Esophagus mucosa (tissue), 1 donor: ENCODE data around the gene RALGPS1. TPM values are rescaled to one million over a fixed set of nuclear protein-coding genes. Genes with fewer than 3 reads are reported as not detected.
A peak's percentile ranks its signal among the peaks of the same experiment; 100 is the strongest.

Experiments used
- ATAC-seq: fragments of 200-7000 bp; cut with Tn5 transposase; one replicate; pipeline ENCODE4 v1.9.1; 2020
- total RNA-seq: library from RNA; stranded (reverse); gene quantifications from one replicate; pipeline ENCODE4 v1.2.4, GENCODE V29; 2023
- donor health status: DM: yes; HTN: yes; CAD: no.

The RALGPS1 gene, protein sequence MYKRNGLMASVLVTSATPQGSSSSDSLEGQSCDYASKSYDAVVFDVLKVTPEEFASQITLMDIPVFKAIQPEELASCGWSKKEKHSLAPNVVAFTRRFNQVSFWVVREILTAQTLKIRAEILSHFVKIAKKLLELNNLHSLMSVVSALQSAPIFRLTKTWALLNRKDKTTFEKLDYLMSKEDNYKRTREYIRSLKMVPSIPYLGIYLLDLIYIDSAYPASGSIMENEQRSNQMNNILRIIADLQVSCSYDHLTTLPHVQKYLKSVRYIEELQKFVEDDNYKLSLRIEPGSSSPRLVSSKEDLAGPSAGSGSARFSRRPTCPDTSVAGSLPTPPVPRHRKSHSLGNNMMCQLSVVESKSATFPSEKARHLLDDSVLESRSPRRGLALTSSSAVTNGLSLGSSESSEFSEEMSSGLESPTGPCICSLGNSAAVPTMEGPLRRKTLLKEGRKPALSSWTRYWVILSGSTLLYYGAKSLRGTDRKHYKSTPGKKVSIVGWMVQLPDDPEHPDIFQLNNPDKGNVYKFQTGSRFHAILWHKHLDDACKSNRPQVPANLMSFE
- 6.8 TPM for total RNA-seq

DNA sequence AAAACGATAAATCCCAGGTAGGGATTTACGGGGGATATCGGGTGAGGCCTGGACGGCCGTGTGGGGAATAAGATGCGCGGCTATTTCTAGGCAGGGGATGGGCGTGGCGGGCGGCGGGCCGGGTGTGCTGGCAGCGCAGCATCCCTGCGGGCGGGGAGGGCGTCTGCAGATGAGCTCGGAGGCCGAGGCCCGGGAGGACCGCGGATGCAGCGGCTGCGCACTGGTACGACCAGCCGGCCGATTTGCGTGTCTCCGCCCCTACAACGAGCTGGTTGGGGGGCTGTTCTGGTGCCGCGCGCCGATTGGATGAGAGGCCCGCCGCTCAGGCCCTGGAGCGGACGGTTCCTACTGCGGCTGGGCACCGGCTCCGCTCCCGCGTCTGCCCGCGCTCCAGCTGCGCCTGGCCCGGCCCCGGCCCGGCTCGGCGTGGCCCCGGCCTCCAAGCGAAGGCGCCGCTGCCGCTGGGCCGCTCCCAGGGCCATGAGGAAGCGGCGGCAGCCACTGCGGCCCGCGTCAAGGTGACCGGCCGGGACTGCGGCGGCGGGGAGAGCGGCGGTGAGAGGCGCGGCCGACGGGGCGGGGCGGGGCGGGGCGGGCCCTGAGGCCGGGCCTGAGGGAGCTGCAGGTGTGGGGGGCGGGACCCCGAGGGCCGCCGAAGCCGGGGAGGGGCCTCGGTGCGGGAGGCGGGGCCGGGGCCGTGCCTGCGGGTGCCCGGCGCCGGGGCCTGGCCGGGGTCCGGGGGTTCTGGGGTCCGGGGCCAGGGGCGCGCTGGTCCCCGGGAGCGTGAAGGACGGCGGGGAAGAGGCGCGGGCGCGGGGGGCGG lies at the start of gene RALGPS1:
TSS of gene RALGPS1 (plus strand) at position 325 of the 823 bp plus-strand sequence. CDS start 47,508 bp downstream, outside the sequence.
- ATAC-seq: peak; percentile 96

DNA sequence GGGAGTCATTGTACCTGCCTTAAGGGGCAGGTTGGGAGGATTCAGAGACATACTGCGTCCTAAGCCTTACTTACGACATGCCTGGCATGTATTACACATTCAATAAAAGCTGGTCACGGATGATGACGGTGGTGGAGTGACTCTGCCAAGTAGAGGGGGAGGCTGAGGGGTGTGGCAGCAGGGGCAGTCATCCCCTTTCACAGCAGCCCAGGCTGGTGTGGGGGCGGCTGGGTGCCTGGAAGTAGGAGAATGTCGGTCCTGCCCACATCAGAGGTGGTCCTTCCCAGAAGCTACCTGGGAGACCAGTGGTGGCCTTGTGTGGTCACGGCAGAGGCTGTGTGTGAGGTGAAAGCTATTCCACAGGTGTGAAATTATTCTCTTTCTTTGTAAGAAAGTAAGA lies 45.2 kb upstream of the RALGPS1 start:
- peak; percentile 72 for ATAC-seq

DNA sequence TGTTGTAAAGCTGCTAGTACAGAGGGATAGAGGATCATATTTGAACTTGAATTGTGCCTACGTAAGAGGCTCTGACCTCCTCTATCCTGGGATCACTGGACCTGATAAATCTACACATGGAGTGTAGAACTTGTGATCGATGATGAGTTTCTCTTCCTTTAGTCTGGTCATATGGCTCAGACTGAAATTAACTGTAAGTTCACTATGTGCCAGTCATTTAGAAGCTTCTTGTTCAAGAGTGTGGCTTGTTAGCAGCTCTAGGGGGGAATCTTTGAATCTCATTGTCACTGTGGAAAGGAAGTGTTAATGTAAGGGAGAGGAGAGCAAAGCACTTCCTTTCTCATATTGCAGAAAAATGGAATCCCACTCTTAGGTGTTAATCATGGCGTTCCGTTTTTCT lies 42.1 kb upstream of the RALGPS1 start:
- ATAC-seq: no peak

DNA sequence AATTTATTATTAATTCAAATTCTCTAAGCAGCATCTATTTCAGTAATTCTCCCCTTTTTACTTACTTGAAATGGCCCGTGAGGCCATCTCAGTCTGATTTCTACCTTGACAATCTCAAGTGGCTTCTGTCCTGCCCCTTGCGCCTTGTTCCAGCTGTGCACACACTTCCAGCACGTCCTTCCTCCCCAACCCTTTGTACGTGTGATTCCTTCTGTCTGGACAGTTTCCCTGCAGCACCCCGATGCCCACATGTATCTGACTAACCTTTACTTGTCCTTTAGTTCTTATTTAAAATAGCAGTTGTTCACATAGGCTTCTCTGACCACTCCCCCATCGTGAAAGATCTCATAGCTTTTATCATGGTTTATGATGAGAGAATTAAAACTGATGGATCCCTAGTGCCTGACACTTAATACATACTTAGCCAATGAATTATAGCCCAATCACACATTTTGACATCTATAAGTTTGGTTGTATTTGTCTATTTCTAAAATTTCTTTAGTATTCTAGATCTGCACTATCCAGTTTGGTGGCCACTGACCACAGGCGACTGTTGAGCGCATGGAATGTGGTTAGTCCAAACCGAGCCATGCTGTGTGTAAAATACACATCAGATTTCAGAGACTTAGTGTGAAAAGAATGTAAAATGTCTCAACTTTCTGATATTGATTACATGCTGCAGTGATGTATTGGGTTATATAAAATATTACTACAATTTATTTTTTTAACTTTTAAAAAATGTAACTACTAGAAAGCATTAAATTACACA lies 39.9 kb upstream of the RALGPS1 start:
- ATAC-seq: no peak

DNA sequence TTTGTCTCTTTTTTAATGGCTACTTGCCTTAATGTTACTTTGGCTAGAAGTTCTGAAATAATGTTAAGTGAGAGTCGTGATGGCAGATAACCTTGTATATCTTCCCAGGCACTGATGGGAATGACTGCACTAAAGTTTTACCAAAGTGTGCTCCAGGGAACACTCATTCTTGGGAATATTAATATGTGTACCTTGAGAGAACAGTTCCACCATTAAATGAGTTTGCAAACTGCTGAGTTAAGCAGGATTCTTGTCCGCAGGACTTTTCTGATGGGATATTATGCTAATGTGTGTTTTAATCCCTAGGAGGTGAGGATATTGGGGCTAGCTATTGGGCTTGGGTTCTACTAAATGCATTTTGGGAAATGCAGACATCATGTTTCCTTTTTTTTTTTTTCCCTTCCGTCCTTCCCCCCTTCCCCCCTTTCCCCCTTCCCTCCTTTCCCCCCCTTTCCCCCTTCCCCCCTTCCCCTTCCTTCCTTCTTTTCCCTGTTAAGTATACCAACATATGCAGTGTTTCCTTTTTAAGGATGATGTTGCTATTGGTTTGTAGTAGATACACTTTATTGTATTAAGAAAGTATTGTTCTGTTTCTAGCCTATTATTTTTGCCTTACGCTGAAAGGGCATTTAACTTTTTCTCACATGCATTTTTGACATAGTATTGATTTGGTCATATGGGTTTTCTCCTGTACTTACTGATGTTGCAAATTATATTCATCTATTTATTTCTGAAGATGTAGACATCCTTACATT lies 38.6 kb upstream of the RALGPS1 start:
- no peak for ATAC-seq

DNA sequence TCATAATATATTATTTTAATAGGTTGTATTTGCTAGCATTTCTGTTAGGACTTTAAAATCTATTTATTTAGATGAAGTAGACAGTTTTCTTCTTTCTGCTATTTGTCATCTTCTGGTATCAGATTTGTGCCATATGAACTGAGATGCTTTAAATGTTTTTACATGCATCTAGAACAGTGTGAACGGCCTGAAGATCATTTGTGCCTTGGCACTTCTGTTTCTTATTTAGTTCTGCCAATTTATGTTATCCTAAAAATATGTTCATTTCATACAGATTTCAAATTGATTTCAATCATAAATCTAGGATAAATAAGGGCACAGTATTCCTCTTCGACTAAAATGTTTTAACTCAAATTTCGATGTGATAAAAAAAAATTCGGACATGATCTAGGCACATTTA lies 38.1 kb upstream of the RALGPS1 start:
- no peak for ATAC-seq

DNA sequence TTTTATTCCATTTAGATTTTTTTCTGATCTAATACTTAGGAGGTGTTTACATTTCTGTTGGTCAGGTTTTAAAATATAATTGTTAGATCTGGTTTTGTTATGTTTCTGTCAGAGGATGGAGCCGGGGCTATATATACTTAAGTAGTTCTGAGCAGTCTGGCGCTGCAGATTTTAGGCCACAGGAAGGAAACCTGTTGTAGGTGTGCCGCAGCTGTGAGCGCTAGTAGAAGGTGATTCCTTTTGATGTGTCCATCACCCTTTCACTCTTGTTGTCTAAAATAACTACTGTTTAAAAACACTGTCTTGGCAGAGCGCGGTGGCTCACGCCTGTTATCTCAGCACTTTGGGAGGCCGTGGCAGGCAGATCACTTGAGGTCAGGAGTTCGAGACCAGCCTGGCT lies 37.2 kb upstream of the RALGPS1 start:
- ATAC-seq: no peak

DNA sequence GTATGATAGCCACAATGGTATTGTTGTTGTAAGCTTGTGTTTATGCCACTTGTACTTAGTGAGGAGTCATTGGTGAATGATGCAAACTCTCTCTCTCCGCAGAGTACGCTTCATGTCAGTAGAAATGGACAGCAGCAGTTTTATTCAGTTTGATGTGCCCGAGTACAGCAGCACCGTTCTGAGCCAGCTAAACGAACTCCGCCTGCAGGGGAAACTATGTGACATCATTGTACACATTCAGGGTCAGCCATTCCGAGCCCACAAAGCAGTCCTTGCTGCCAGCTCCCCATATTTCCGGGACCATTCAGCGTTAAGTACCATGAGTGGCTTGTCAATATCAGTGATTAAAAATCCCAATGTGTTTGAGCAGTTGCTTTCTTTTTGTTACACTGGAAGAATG lies 35.3 kb upstream of the RALGPS1 start:
- no peak for ATAC-seq

DNA sequence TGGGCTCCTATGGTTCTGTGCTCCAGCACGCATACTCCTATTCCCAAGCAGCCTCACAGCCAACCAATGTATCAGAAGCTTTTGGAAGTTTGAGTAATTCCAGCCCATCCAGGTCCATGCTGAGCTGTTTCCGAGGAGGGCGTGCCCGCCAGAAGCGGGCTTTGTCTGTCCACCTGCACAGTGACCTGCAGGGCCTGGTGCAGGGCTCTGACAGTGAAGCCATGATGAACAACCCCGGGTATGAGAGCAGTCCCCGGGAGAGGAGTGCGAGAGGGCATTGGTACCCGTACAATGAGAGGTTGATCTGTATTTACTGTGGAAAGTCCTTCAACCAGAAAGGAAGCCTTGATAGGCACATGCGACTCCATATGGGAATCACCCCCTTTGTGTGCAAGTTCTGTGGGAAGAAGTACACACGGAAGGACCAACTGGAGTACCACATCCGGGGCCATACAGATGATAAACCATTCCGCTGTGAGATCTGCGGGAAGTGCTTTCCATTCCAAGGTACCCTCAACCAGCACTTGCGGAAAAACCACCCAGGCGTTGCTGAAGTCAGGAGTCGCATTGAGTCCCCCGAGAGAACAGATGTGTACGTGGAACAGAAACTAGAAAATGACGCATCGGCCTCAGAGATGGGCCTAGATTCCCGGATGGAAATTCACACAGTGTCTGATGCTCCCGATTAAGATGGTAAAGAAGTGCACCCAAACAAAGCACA lies 34.2 kb upstream of the RALGPS1 start:
- ATAC-seq: no peak

DNA sequence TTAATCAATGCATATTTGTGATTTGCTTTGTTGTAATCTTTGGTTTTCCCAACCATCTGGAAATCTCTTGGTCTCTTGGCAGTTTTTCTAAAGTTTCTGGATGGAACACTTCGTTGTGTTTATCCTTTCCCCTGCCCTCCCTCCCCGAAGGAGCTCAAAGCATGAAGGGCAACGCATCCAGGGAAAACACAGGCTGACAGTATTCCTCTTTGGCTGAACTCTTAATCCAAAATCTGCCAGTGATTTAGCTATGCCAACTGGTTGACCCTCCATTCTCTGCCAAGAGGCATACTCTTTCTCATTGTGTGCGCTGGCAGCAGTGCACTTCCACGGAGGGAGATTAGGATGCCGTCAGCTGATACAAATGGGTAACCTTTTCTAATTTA lies 33.6 kb upstream of the RALGPS1 start:
- no peak for ATAC-seq

DNA sequence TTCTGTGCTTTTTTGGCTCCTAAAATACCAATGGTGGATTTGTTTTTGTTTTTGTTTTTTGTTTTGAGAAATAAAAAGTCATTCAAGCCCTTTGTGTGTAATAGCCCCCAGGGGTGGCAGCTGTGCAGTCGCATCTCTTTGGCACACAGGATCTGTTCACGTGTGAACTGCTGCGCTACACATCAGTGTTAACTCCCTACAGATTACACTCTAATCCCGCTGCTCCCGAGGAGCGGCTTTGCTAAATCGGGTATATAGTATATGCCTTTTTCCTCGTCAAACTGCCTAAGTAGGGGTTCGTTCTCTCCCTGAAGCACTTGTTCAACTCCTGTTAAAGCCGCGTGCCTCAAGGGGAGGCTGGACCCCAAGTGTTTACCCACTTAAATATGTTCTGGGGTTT lies 31.8 kb upstream of the RALGPS1 start:
- ATAC-seq: no peak

DNA sequence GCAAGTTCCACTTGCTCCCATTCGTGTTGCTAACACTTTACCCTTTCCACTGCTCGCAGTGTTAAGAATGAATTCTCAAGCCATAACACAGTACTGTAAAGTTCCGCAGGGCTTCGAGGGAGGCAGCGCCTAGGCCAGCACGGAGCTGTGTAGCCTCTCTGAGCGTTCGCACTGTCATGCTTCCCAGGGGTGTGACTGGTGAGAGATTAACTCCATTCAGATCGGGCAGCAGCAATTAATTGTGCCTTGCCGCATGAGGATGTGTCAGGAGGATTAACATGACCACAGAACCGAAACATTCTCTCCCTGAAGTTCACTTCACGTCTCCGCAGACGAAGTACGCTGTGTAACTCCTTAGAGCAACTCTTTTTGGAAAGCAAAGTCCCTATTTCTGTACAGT lies 30.9 kb upstream of the RALGPS1 start:
- peak; percentile 93 for ATAC-seq

DNA sequence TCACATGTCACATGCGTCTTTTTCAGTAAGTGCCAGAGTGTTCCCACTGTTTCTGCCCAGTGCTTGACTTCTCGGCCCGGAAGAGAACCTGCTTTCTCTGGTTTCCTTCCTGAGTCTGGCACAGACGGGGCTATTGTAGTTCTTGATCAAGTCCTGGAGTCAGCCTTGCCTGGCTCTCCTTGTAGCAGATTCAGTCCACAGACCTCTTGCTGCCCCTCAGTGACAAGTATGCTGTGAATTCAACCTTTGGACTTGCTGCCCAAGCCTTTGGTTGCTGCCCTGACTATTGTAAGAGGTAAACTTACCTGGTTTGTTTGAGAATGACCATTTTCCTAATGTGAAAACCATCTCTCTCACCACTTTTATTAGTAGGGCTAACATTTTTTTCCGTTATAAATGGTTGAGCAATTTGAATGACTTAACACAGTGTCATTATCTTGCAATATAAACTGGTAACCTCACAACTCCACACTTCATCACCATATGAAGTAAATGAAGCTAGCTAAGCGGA lies 29.4 kb upstream of the RALGPS1 start:
- no peak for ATAC-seq

DNA sequence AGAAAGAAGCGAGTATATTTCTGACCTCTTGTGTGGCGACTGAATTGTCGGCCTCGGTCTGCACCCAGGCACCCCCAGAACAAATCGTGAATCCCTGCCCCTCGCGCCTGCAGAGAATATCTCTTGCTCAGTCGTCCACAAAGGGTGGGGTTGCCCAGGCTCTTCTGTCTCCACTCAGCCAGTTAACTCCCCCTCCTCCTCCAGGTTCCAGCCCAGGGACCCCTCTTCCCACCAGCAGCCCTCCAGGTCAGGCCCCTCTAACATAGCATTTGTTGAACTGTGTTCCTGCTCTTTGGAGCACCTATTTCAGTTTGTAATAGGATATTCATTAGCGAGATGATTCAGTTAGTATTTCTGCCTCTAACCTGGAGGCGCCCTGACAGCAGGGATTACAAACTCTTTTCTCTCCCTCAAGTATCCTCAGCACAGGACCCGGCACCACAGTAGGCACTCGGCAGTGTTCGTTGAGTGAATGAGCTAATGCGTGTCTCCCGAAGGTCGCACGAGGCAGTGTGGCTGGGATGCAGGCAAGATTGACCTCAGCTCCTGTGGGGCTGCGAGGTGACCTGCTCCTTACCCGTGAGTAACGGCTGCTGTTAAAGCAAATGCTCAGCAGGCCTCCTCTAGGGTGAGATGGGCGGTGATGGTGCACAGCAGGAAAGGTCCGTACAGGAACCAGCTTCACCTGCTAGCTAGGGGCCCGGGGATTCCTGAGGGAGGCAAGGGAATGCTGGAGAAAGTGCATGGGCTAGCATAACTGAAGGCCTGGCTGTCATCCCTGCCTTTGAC lies 28.4 kb upstream of the RALGPS1 start:
- no peak for ATAC-seq

DNA sequence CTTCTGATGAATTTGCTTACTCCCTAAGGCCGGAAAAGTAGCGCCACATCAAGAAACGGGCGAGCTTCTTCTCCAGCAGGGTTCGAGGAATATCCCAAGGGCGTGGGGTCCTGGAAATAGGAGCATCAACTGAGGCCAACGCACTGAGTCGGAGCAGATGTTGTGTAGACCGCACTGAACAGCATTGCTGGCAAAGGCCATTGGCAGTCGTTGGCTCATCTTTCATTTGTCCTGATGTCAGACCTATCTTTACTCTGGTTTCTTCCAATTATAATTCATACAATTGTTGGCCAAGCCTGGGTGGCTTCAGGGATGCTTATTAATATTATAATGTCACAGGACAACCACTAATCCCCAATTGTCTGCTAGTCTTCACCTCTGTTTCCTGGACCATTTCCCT lies 27.7 kb upstream of the RALGPS1 start:
- ATAC-seq: no peak

DNA sequence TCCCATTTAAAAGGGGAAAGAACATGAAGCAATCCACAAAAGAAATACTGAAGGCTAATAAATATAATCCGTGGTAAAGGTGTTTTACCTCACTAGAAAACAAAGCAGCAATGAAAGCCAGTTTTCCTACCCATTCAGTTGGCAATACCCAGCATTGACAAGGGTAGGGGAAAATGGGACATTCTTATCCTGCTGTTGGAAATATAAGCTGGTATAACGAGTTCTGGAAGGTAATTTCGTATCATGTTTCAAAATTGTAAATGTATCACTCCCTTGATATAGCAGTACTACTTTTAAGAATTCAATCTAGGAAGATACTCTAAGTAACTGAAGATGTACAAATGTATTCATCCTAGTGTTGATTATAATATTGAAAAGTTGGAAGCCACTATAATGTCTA lies 22.9 kb upstream of the RALGPS1 start:
- no peak for ATAC-seq

DNA sequence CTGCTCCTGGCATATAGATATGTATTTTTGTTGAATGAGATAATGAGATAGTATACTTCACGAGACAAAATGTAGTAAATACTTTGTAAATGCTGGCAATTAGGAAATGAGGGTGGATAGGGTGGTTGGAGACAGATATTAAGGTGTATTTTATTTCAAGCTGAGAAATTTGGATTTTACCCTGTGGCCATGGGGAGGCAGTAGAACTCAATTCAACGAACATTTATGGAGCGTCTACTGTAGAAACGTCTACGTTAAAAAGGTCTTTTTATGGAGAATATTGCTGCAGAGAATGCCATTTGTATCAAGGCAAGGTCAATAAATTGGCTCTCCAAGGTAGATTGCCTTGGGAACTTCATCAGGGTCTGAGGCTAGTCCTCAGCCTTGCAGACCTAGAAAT lies 21.5 kb upstream of the RALGPS1 start:
- no peak for ATAC-seq

DNA sequence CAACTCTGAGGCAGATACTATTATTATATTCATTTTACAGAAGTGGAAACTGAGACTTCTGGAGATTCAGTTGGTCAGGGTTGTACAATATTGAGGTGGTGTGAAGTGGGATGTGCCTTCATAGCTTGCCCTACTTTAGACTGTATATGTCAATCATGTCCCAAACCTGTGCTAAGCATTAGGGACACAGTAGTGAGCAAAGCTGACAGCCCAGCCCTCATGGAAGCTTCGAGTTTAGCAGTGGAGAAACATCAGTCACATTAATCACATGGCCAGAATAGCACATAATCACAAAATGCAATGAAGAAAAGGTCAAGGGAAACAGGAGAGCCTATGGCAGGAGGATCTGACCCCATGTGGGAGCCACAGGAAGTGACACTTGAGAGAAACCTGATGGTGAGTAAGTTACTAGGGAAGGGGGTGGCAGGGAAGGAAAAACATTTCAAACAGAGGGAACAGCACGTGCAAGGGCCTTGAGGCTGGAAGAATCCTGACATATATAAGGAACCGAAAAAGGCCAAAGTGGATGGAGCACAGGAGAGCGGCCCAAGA lies 20.5 kb upstream of the RALGPS1 start:
- ATAC-seq: no peak

DNA sequence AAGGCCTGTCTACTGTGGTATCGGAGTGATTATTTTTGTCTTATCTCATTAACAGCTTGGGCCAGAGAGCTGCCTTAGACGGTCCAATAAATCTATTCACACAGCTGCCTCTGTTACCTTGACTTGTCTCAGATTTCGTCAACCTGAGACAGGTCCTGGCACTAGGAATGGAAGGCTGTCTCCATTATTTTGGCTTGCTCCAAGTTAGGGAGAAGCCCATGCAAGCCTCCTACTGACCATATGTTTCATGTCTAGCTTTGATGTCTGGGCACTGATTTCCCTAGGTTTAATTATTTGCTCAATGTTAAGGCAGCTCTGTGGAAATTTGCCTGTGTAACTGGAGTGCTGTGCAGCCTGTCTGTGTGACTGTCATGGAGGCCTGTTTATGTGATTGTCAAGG lies 12.4 kb upstream of the RALGPS1 start:
- ATAC-seq: no peak

DNA sequence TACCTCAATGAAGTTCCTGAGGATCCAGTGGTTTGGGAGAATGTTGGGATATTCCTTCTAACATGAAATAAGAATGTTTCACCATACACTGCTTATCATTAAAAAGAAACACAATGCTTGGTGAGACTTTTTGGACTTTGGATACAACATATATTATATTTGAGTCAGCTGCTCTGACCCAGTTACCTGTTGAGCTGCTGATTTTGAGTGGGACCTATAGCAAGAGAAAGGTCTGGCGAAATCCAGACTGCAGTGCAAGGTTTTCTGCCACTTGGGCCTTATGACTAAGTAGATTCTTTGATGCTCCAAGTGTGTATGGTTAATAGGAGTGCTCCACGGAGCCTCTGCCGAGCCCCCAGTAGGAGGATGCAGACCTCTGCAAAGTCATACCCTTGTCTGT lies 10.0 kb upstream of the RALGPS1 start:
- no peak for ATAC-seq
